Sigmoid colon (tissue), 4 donors: ENCODE data around the gene ACSM5.

ENCODE experiments used
- EP300 ChIP-seq, 4 donors: sonication (generic); formaldehyde crosslinking; IDR thresholded peaks; one replicate each; pipeline ENCODE4 v1.6.1; 2017; ENCODE audit warnings: antibody characterized with exemption in 4 of 4
- POLR2A ChIP-seq, 2 donors: fragments of 450-650 bp; IDR thresholded peaks; one replicate each; pipeline ENCODE4 v1.6.1; 2016; ENCODE audit warnings: antibody characterized with exemption in 2 of 2, mild to moderate bottlenecking in 2 of 2, moderate library complexity in 2 of 2
- POLR2AphosphoS5 ChIP-seq, 4 donors: sonication (generic); formaldehyde crosslinking; IDR thresholded peaks; one replicate each; pipeline ENCODE4 v1.6.1; 2017; ENCODE audit warnings: antibody characterized with exemption in 4 of 4
- TF ChIP-seq, protein P1 (sequence below), 4 experiments: fragments of 450-650 bp in 3 of 4; fragments of 200-600 bp in 1 of 4; IDR thresholded peaks; one replicate each; pipeline ENCODE4 v1.5.1; 2016 to 2019; ENCODE audit warnings: antibody characterized with exemption in 4 of 4, mild to moderate bottlenecking in 3 of 4, moderate library complexity in 2 of 4

GRCh38 chr16:20411055-20411454, 1.7 kb downstream of the ACSM5 start:
- TF ChIP-seq POLR2AphosphoS5 (IDR thresholded peaks at IDR 0.05), result no peak
- TF ChIP-seq, protein P1, sequence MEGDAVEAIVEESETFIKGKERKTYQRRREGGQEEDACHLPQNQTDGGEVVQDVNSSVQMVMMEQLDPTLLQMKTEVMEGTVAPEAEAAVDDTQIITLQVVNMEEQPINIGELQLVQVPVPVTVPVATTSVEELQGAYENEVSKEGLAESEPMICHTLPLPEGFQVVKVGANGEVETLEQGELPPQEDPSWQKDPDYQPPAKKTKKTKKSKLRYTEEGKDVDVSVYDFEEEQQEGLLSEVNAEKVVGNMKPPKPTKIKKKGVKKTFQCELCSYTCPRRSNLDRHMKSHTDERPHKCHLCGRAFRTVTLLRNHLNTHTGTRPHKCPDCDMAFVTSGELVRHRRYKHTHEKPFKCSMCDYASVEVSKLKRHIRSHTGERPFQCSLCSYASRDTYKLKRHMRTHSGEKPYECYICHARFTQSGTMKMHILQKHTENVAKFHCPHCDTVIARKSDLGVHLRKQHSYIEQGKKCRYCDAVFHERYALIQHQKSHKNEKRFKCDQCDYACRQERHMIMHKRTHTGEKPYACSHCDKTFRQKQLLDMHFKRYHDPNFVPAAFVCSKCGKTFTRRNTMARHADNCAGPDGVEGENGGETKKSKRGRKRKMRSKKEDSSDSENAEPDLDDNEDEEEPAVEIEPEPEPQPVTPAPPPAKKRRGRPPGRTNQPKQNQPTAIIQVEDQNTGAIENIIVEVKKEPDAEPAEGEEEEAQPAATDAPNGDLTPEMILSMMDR (IDR thresholded peaks at IDR 0.05), result no peak
- TF ChIP-seq EP300 (IDR thresholded peaks at IDR 0.05), result no peak
- no peak for TF ChIP-seq POLR2A (IDR thresholded peaks at IDR 0.05)
